K562 (cell line): ENCODE results near the gene ERGIC1. TPM values are rescaled to one million over a fixed set of nuclear protein-coding genes. Genes with fewer than 3 reads are reported as not detected.

Experiments
- CCNT2 ChIP-seq: IDR thresholded peaks from 2 replicates; pipeline ENCODE4 v1.6.1; 2011; ENCODE audit warnings: borderline replicate concordance, low read depth, mild to moderate bottlenecking, moderate library complexity, mixed read lengths, low read length; ENCODE audit not compliant: insufficient read length; ENCODE audit errors: extremely low read depth
- DACH1 ChIP-seq: fragments of 450-650 bp; IDR thresholded peaks from 2 replicates; pipeline ENCODE4 v1.6.1; 2018; ENCODE audit not compliant: partially characterized antibody
- ETS1 ChIP-seq: conservative IDR thresholded peaks from 2 replicates; pipeline ENCODE4 v1.6.1; 2011; ENCODE audit warnings: low read depth, mild to moderate bottlenecking, low read length; ENCODE audit not compliant: control insufficient read depth
- HCFC1 ChIP-seq: IDR thresholded peaks from 2 replicates; pipeline ENCODE4 v1.6.1; 2012; ENCODE audit warnings: low read depth, low read length, improper control_type of control experiment
- MLLT1 ChIP-seq, 2 experiments: fragments of 450-650 bp; IDR thresholded peaks; 2 replicates each; pipeline ENCODE4 v1.6.1; 2016
- MTA3 ChIP-seq: fragments of 450-650 bp; formaldehyde crosslinking; IDR thresholded peaks from 2 replicates; pipeline ENCODE4 v1.6.1; 2017; ENCODE audit warnings: mild to moderate bottlenecking, borderline replicate concordance
- NEUROD1 ChIP-seq: fragments of 150-350 bp; IDR thresholded peaks from 2 replicates; pipeline ENCODE4 v1.6.1; 2014; ENCODE audit warnings: borderline replicate concordance, low read length, low read depth; ENCODE audit not compliant: partially characterized antibody
- NR2F6 ChIP-seq: fragments of 450-650 bp; formaldehyde crosslinking; IDR thresholded peaks from 2 replicates; pipeline ENCODE4 v1.4.0; 2020; ENCODE audit warnings: mild to moderate bottlenecking
- OTX1 ChIP-seq: fragments of 450-650 bp; formaldehyde crosslinking; IDR thresholded peaks from 2 replicates; pipeline ENCODE4 v1.4.0; 2022; ENCODE audit warnings: mild to moderate bottlenecking
- POLR2H ChIP-seq: IDR thresholded peaks from 2 replicates; pipeline ENCODE4 v1.6.1; 2016; ENCODE audit warnings: missing genetic modification characterization, low read depth, mild to moderate bottlenecking, control low read depth, missing compliant biosample characterization, moderate library complexity
- SAFB ChIP-seq: fragments of 200-400 bp; formaldehyde crosslinking; IDR thresholded peaks from 2 replicates; pipeline ENCODE4 v1.6.1; 2017; ENCODE audit warnings: low read depth, low read length, borderline replicate concordance
- SETDB1 ChIP-seq: IDR thresholded peaks from one replicate; pipeline ENCODE4 v1.6.1; 2012; ENCODE audit warnings: low read length, control low read depth, inconsistent platforms
- SOX6 ChIP-seq: fragments of 450-650 bp; IDR thresholded peaks from 2 replicates; pipeline ENCODE4 v1.6.1; 2014; ENCODE audit warnings: mild to moderate bottlenecking
- SRSF9 ChIP-seq: fragments of 200-400 bp; formaldehyde crosslinking; IDR thresholded peaks from 2 replicates; pipeline ENCODE4 v1.6.1; 2017; ENCODE audit warnings: low read depth, low read length, borderline replicate concordance
- ZBTB34 ChIP-seq: fragments of 250-450 bp; sonication (Bioruptor Pico); IDR thresholded peaks from 2 replicates; pipeline ENCODE4 v1.8.0; 2021; ENCODE audit warnings: mild to moderate bottlenecking, moderate library complexity
- ZEB2 ChIP-seq: fragments of 450-650 bp; IDR thresholded peaks from 2 replicates; pipeline ENCODE4 v1.6.1; 2016
- ZNF395 ChIP-seq: fragments of 200-800 bp; sonication (Bioruptor generic); IDR thresholded peaks from 2 replicates; pipeline ENCODE4 v1.6.1; 2017; ENCODE audit warnings: missing genetic modification characterization, missing compliant biosample characterization
- ZNF586 ChIP-seq: fragments of 450-650 bp; formaldehyde crosslinking; conservative IDR thresholded peaks from 2 replicates; pipeline ENCODE4 v1.4.0; 2020; ENCODE audit warnings: mild to moderate bottlenecking, moderate library complexity
- ZNF740 ChIP-seq, 3 experiments: fragments of 200-800 bp in 1 of 3; sonication (Bioruptor generic) in 1 of 3; sonication (generic) in 1 of 3; formaldehyde crosslinking in 1 of 3; IDR thresholded peaks; 2 replicates each; pipeline versions ENCODE4 v1.6.1 to v1.8.0; 2016 to 2022; ENCODE audit warnings: mild to moderate bottlenecking in 2 of 3, missing compliant biosample characterization in 2 of 3, missing genetic modification characterization in 2 of 3, missing genetic modification reagents in 1 of 3
- polyA plus RNA-seq, 8 experiments: library from polyadenylated mRNA; depleted of rRNA in 4 of 8; stranded (reverse) in 5 of 8; unstranded in 3 of 8; fragments of >200 nt; fragmentation: Nextera tagmentation in 2 of 8; fragmentation: Illumina TruSeq in 1 of 8; extraction: Ambion mirVana in 2 of 8; extraction: Trizol in 1 of 8; gene quantifications; 2 replicates each; pipeline versions ENCODE4 v1.2.1 to v1.2.3, GENCODE V29; 2011 to 2014; ENCODE audit warnings: inconsistent platforms in 1 of 8, missing spikeins in 1 of 8
- total RNA-seq, 7 experiments: library from RNA; depleted of rRNA in 6 of 7; stranded (reverse); fragments of >200 nt in 6 of 7; fragmentation: Illumina TruSeq in 2 of 7; extraction: Trizol in 2 of 7; gene quantifications; 2 replicates each; pipeline versions ENCODE4 v1.2.1 to v1.2.3, GENCODE V29; 2011 to 2021; ENCODE audit warnings: low replicate concordance in 1 of 7

ERGIC1 gene
- total and polyA plus RNA-seq, 9 of the 15 experiments (the other 6 are each of a cell fraction or from before 2014, with no cell fraction given), result 5.5 to 68.4 (median 36.4) TPM

- TF ChIP-seq MLLT1 (IDR thresholded peaks at IDR 0.05), result peak in 1 of 2 experiments; percentile 57; a peak in 2 of 4 replicates
- TF ChIP-seq ZEB2, result no peak; the same call in 1 of the 2 replicates
- no peak for TF ChIP-seq SETDB1
- TF ChIP-seq MTA3, result peak; percentile 38; the same call in 1 of the 2 replicates
- TF ChIP-seq ETS1, result no peak
- peak; percentile 80 for TF ChIP-seq POLR2H (tag)
- no peak for TF ChIP-seq DACH1
- no peak for TF ChIP-seq NR2F6 (CRISPR knock-in tag)
- no peak for TF ChIP-seq ZNF586 (CRISPR knock-in tag)
- TF ChIP-seq CCNT2, result no peak
- TF ChIP-seq ZNF395, result 0 out of 2 replicates have a peak, but pooled peaks have one; percentile 29
- no peak for TF ChIP-seq ZNF740 (CRISPR knock-in tag; IDR thresholded peaks at IDR 0.05)
- no peak for TF ChIP-seq ZNF740 (tag; IDR thresholded peaks at IDR 0.05)
- no peak for TF ChIP-seq HCFC1
- TF ChIP-seq SRSF9, result no peak
- TF ChIP-seq NEUROD1, result no peak
- peak; percentile 11; the same call in 1 of the 2 replicates for TF ChIP-seq ZBTB34
- no peak for TF ChIP-seq SAFB
- TF ChIP-seq OTX1, result no peak
- TF ChIP-seq SOX6, result no peak
These were observed 27.0 kb upstream of the ERGIC1 start (continued) for GRCh38 chr5:172806897-172807672.
